ENCODE results near the gene FAM131B.

DNA sequence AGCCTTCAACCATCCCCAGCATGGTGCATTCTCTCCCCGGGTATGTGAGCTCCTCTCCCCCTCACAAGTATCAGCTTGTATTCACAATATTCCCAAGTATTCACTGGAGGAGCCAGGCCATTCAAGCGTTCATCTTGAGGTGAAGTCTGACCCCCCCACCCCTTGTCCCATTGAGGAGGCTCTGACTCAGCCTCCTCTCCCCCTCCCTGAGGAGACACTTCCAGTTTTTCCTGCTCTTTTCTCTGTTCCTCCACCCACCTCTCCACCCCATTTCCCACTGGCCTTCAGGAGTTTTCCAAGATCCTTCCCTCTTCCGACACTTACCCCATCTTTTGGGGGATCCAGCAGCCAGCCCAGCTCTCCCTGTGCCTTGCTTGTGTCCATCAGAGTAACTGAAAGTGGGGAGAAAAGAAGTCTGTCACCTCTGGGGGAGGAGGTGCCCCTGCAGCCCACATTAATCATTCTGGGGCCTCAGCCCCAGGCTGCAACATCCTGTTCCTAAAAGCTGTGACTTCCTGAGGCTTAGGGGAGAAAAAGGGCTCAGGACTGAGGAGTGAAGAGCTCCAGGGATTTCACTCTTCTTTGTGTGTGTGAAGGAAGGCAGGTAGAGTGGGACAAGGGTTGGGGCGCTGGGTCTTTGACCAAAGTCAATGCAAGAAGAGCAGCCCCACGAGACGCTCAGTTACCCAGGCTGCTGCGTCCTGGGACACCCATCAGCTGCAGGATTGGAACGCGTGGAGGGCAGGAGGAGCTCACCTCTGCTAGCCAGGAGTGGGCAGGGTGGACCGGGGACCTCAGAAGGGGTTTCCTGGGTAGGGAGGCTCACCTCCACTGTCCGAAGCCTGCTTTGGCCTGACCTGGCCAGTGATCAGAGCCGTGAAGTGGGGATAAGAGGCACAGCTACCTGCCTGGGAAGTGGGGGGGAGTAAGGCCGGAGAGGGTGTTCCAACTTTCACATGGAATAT lies 45.1 kb upstream of the FAM131B start:
- TF ChIP-seq, protein P1, sequence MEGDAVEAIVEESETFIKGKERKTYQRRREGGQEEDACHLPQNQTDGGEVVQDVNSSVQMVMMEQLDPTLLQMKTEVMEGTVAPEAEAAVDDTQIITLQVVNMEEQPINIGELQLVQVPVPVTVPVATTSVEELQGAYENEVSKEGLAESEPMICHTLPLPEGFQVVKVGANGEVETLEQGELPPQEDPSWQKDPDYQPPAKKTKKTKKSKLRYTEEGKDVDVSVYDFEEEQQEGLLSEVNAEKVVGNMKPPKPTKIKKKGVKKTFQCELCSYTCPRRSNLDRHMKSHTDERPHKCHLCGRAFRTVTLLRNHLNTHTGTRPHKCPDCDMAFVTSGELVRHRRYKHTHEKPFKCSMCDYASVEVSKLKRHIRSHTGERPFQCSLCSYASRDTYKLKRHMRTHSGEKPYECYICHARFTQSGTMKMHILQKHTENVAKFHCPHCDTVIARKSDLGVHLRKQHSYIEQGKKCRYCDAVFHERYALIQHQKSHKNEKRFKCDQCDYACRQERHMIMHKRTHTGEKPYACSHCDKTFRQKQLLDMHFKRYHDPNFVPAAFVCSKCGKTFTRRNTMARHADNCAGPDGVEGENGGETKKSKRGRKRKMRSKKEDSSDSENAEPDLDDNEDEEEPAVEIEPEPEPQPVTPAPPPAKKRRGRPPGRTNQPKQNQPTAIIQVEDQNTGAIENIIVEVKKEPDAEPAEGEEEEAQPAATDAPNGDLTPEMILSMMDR (IDR thresholded peaks at IDR 0.05; ENCODE audit: low read depth, low read length, poor library complexity, severe bottlenecking): no peak
- TF ChIP-seq EZH2phosphoT487 (IDR thresholded peaks at IDR 0.05; ENCODE audit: borderline replicate concordance, low read length): no peak

Measured in DOHH2 (cell line).